ENCODE data around the gene KCTD7.
"Not testable (repeated sequence)": the region's sequence is repeated elsewhere in the genome, so short reads cannot be mapped to it uniquely, and the experiment has no call there.

The KCTD7 gene

DNA sequence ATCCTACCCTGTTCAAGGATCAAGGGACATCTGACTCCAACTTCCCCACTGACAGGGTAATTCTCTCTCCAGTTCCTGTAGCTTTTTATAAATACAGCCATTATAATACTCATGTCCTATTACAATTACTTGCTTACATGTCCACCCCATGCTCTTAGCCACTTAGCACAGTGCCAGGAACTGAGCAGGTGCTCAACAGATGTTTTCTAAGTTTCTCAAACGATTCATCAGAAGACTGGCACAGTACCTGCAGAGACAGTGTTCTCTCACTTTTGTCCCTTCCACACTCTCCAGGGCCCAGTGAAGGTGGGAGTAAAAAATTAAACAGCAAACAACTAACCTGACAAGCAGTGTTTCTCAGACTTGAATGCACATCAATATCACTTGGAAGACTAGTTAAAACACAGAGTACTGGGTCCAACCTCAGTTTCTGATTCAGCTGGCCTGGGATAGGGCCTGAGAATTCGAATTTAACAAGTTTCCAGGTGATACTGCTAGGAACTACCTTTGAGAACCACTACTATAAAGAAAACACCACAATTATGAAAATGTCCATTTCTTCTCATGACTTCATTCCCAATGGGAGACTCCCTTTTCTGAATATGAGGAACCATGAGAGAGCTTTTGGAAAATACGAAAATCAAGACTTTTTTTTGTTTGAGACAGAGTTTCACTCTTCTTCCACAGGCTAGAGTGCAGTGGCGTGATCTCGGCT is 39.7 kb upstream of the KCTD7 start:
- CTCF ChIA-PET = interaction anchor here (1.2 to 1.8 kb wide), 2 partner anchors 30 to 32 kb away, joined by 3 to 8 read pairs; no protein-coding TSS in a partner anchor
- POLR2A ChIA-PET = interaction anchor here (0.6 kb wide), 1 partner anchor 9 kb away, joined by 3 read pairs; no protein-coding TSS in a partner anchor
- 90% methylated on average over 4 of the region's 5 CpGs for WGBS (ENCODE audit: insufficient coverage)

GRCh38 chr7:66590302-66591057 is 38.2 kb upstream of the KCTD7 start:
- ChIA-PET POLR2A (interaction anchor here (0.6 kb wide), 1 partner anchor 64 kb away, joined by 3 read pairs; no protein-coding TSS in a partner anchor), CTCF (interaction anchor here (1.0 to 1.8 kb wide), 3 partner anchors 12 to 33 kb away, joined by 3 to 8 read pairs (median 3); no protein-coding TSS in a partner anchor)
- peak in 1 of 3 donors; percentile 3 for DNase-seq
- peaks cover 0 to 14% (median 10%) of the 10 kb centered on the region in 4 experiments for H3K4me1 ChIP-seq (ENCODE audit: control extremely low read depth in 1 of 4, control insufficient read depth in 4 of 4, insufficient read depth in 4 of 4, low read length in 3 of 4)
- not testable (repeated sequence) for H3K9me3 ChIP-seq (ENCODE audit: control extremely low read depth in 1 of 5, control insufficient read depth in 4 of 5, insufficient read depth in 2 of 5, low read depth in 1 of 5, low read length in 4 of 5); H3K27me3 ChIP-seq (replicated peaks in 2 of 5; ENCODE audit: control insufficient read depth in 4 of 5, insufficient read depth in 5 of 5, low read length in 4 of 5); H3K4me3 ChIP-seq (ENCODE audit: control insufficient read depth in 1 of 7, extremely low read depth in 1 of 7, insufficient read depth in 4 of 7, low read depth in 2 of 7, low read length in 6 of 7); H3K36me3 ChIP-seq (ENCODE audit: control insufficient read depth in 4 of 4, insufficient read depth in 4 of 4, low read length in 3 of 4); H3K27ac ChIP-seq (ENCODE audit: insufficient read depth in 1 of 2, low read depth in 1 of 2, low read length in 2 of 2, poor library complexity in 1 of 2, severe bottlenecking in 2 of 2)
- WGBS (ENCODE audit: insufficient coverage) = 96% methylated on average over 8 of the region's 11 CpGs

More for the DNA sequence above, 39.7 kb upstream of the KCTD7 start:
- H3K4me1 ChIP-seq (ENCODE audit: control extremely low read depth in 1 of 4, control insufficient read depth in 4 of 4, insufficient read depth in 4 of 4, low read length in 3 of 4) = peaks cover 0 to 14% (median 10%) of the 10 kb centered on the region in 4 experiments
- H3K27me3 ChIP-seq (replicated peaks in 2 of 5; ENCODE audit: control insufficient read depth in 4 of 5, insufficient read depth in 5 of 5, low read length in 4 of 5); DNase-seq; H3K36me3 ChIP-seq (ENCODE audit: control insufficient read depth in 4 of 4, insufficient read depth in 4 of 4, low read length in 3 of 4); H3K27ac ChIP-seq (ENCODE audit: insufficient read depth in 1 of 2, low read depth in 1 of 2, low read length in 2 of 2, poor library complexity in 1 of 2, severe bottlenecking in 2 of 2); H3K4me3 ChIP-seq (ENCODE audit: control insufficient read depth in 1 of 7, extremely low read depth in 1 of 7, insufficient read depth in 4 of 7, low read depth in 2 of 7, low read length in 6 of 7); H3K9me3 ChIP-seq (ENCODE audit: control extremely low read depth in 1 of 5, control insufficient read depth in 4 of 5, insufficient read depth in 2 of 5, low read depth in 1 of 5, low read length in 4 of 5): not testable (repeated sequence)

DNA sequence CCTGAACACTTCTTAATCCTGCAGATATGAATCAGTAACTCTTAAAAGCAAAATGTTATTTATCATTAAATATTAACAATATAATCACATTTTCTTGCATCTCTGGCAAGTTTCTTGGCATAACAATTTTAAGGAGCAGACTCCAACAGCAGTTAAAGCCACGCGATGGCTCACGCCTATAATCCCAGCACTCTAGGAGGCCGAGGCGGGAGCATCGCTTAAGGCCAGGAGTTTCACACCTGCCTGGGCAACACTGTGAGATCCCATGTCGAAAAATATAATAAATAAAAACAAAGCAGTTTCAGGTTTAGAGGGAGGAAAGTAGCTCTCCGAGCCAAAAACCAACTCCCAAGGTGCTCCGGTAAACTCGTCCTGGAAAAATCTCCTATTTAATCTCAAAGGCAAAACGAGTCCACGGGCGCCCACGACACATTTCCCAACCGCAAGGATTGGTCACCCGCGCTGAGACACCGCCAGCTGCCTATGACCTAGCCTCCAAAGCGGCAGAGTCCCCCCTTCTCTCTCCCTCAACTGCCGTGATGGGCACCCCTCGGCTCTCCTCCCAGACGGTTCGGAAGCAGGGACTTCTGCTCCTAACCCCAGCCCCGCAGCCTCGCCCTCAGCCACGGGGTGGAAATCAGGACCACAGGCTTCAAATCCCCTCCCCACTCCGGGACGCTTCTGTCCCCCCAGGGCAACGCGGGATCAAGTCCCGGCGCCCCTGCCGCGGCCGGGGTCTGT is 37.5 kb upstream of the KCTD7 start:
- DNase-seq = peak in 2 of 3 donors; percentile 33 to 55
- H3K4me3 ChIP-seq (ENCODE audit: control insufficient read depth in 1 of 7, extremely low read depth in 1 of 7, insufficient read depth in 4 of 7, low read depth in 2 of 7, low read length in 6 of 7) = peak overlapping the region; percentile 69 to 91 (median 88)
- H3K27ac ChIP-seq (ENCODE audit: insufficient read depth in 1 of 2, low read depth in 1 of 2, low read length in 2 of 2, poor library complexity in 1 of 2, severe bottlenecking in 2 of 2) = peak overlapping the region in 1 of 2 experiments; percentile 54

GRCh38 chr7:66591799-66592596 is 36.7 kb upstream of the KCTD7 start:
- POLR2A ChIA-PET = no interaction called here
- Histone ChIP-seq H3K27me3 (replicated peaks in 2 of 5; ENCODE audit: control insufficient read depth in 4 of 5, insufficient read depth in 5 of 5, low read length in 4 of 5) (no peaks in the 10 kb centered on the region), H3K27ac (ENCODE audit: insufficient read depth in 1 of 2, low read depth in 1 of 2, low read length in 2 of 2, poor library complexity in 1 of 2, severe bottlenecking in 2 of 2) (peak overlapping the region in 1 of 2 experiments; percentile 54), H3K9me3 (ENCODE audit: control extremely low read depth in 1 of 5, control insufficient read depth in 4 of 5, insufficient read depth in 2 of 5, low read depth in 1 of 5, low read length in 4 of 5) (peaks cover 0 to 4% (median 0%) of the 10 kb centered on the region in 5 experiments), H3K4me3 (ENCODE audit: control insufficient read depth in 1 of 7, extremely low read depth in 1 of 7, insufficient read depth in 4 of 7, low read depth in 2 of 7, low read length in 6 of 7) (peak overlapping the region; percentile 69 to 91 (median 88)), H3K4me1 (ENCODE audit: control extremely low read depth in 1 of 4, control insufficient read depth in 4 of 4, insufficient read depth in 4 of 4, low read length in 3 of 4) (peaks cover 0 to 14% (median 10%) of the 10 kb centered on the region in 4 experiments), H3K36me3 (ENCODE audit: control insufficient read depth in 4 of 4, insufficient read depth in 4 of 4, low read length in 3 of 4) (peaks cover 0 to 2% (median 0%) of the 10 kb centered on the region in 4 experiments)
- WGBS (ENCODE audit: insufficient coverage) = 0% methylated on average over 70 of the region's 83 CpGs
- DNase-seq = peak; percentile 82 to 90 (median 86)
- CTCF ChIA-PET = interaction anchor here (0.6 kb wide), 1 partner anchor 305 kb away, joined by 3 read pairs; no protein-coding TSS in a partner anchor

More for the DNA sequence above, 37.5 kb upstream of the KCTD7 start:
- POLR2A ChIA-PET; H3K36me3 ChIP-seq (ENCODE audit: control insufficient read depth in 4 of 4, insufficient read depth in 4 of 4, low read length in 3 of 4); H3K9me3 ChIP-seq (ENCODE audit: control extremely low read depth in 1 of 5, control insufficient read depth in 4 of 5, insufficient read depth in 2 of 5, low read depth in 1 of 5, low read length in 4 of 5); H3K27me3 ChIP-seq (replicated peaks in 2 of 5; ENCODE audit: control insufficient read depth in 4 of 5, insufficient read depth in 5 of 5, low read length in 4 of 5): not testable (repeated sequence)
- 16% methylated on average over 15 of the region's 35 CpGs for WGBS (ENCODE audit: insufficient coverage)
- H3K4me1 ChIP-seq (ENCODE audit: control extremely low read depth in 1 of 4, control insufficient read depth in 4 of 4, insufficient read depth in 4 of 4, low read length in 3 of 4) = peaks cover 0 to 14% (median 10%) of the 10 kb centered on the region in 4 experiments
- CTCF ChIA-PET = interaction anchor here (1.8 kb wide), 1 partner anchor 34 kb away, joined by 8 read pairs; no protein-coding TSS in a partner anchor

DNA sequence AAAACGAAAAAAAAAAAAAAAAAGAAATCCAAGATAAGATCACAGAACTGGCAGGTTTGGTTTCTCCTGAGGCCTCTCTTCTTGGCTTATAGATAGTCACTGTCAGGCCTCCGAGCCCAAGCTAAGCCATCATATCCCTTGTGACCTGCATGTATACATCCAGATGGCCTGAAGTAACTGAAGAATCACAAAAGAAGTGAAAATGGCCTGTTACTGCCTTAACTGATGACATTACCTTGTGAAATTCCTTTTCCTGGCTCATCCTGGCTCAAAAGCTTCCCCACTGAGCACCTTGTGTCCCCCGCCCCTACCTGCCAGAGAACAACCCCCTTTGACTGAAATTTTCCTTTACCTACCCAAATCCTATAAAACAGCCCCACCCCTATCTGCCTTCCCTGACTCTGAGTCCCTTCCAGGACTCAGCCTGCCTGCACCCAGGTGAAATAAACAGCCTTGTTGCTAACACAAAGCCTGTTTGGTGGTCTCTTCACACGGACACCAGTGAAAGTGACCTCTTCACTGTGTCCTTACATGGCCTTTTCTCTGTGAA is 36.0 kb upstream of the KCTD7 start:
- DNase-seq; H3K36me3 ChIP-seq (ENCODE audit: control insufficient read depth in 4 of 4, insufficient read depth in 4 of 4, low read length in 3 of 4); POLR2A ChIA-PET; H3K9me3 ChIP-seq (ENCODE audit: control extremely low read depth in 1 of 5, control insufficient read depth in 4 of 5, insufficient read depth in 2 of 5, low read depth in 1 of 5, low read length in 4 of 5); H3K27me3 ChIP-seq (replicated peaks in 2 of 5; ENCODE audit: control insufficient read depth in 4 of 5, insufficient read depth in 5 of 5, low read length in 4 of 5): not testable (repeated sequence)
- H3K4me3 ChIP-seq (ENCODE audit: control insufficient read depth in 1 of 7, extremely low read depth in 1 of 7, insufficient read depth in 4 of 7, low read depth in 2 of 7, low read length in 6 of 7) = peak overlapping the region in 6 of 7 experiments; percentile 69 to 91 (median 86)
- peaks cover 0 to 14% (median 10%) of the 10 kb centered on the region in 4 experiments for H3K4me1 ChIP-seq (ENCODE audit: control extremely low read depth in 1 of 4, control insufficient read depth in 4 of 4, insufficient read depth in 4 of 4, low read length in 3 of 4)
- peak overlapping the region in 1 of 2 experiments; percentile 54 for H3K27ac ChIP-seq (ENCODE audit: insufficient read depth in 1 of 2, low read depth in 1 of 2, low read length in 2 of 2, poor library complexity in 1 of 2, severe bottlenecking in 2 of 2)
- whole genome bisulfite sequencing (ENCODE audit: insufficient coverage) = 88% methylated on average over 2 of the region's 4 CpGs
- CTCF ChIA-PET = interaction anchor here (0.6 kb wide), 1 partner anchor 305 kb away, joined by 3 read pairs; no protein-coding TSS in a partner anchor

- 97% methylated on average over 5 of the region's 8 CpGs for WGBS (ENCODE audit: insufficient coverage)
- CTCF ChIA-PET; H3K27me3 ChIP-seq (replicated peaks in 2 of 5; ENCODE audit: control insufficient read depth in 4 of 5, insufficient read depth in 5 of 5, low read length in 4 of 5); H3K9me3 ChIP-seq (ENCODE audit: control extremely low read depth in 1 of 5, control insufficient read depth in 4 of 5, insufficient read depth in 2 of 5, low read depth in 1 of 5, low read length in 4 of 5); POLR2A ChIA-PET; DNase-seq; H3K4me3 ChIP-seq (ENCODE audit: control insufficient read depth in 1 of 7, extremely low read depth in 1 of 7, insufficient read depth in 4 of 7, low read depth in 2 of 7, low read length in 6 of 7); H3K36me3 ChIP-seq (ENCODE audit: control insufficient read depth in 4 of 4, insufficient read depth in 4 of 4, low read length in 3 of 4); H3K27ac ChIP-seq (ENCODE audit: insufficient read depth in 1 of 2, low read depth in 1 of 2, low read length in 2 of 2, poor library complexity in 1 of 2, severe bottlenecking in 2 of 2): not testable (repeated sequence)
- peaks cover 0 to 14% (median 10%) of the 10 kb centered on the region in 4 experiments for H3K4me1 ChIP-seq (ENCODE audit: control extremely low read depth in 1 of 4, control insufficient read depth in 4 of 4, insufficient read depth in 4 of 4, low read length in 3 of 4)
These were observed 34.6 kb upstream of the KCTD7 start for GRCh38 chr7:66594082-66594481.
